Heart right ventricle (tissue), 16 donors: Measurements from ENCODE around the gene PTPRN2. TPM values are rescaled to one million over a fixed set of nuclear protein-coding genes. Genes with fewer than 3 reads are reported as not detected.
"Not testable (repeated sequence)": the region's sequence is repeated elsewhere in the genome, so short reads cannot be mapped to it uniquely, and the experiment has no call there.

Experiments
- ATAC-seq, 8 donors: fragments of 200-7000 bp; cut with Tn5 transposase; one replicate each; pipeline ENCODE4 v1.9.1; 2020; ENCODE audit warnings: mild to moderate bottlenecking in 8 of 8, moderate library complexity in 8 of 8, moderate number of reproducible peaks in 1 of 8
- DNase-seq, 2 donors: peaks; one replicate each; pipeline ENCODE4 v3.0.0-alpha.2; 2020
- H3K27ac ChIP-seq, 10 donors: fragments of 200-600 bp; sonication (generic) in 2 of 10; one replicate each; pipeline versions ENCODE4 v1.5.0 to v1.8.0; 2020 to 2022; ENCODE audit warnings: mild to moderate bottlenecking in 3 of 10
- H3K27me3 ChIP-seq, 7 donors: fragments of 200-600 bp; one replicate each; pipeline ENCODE4 v1.8.0; 2021 to 2022; ENCODE audit warnings: mild to moderate bottlenecking in 2 of 7
- H3K36me3 ChIP-seq, 9 donors: fragments of 200-600 bp; sonication (generic) in 1 of 9; one replicate each; pipeline versions ENCODE4 v1.5.0 to v1.8.0; 2020 to 2022; ENCODE audit warnings: mild to moderate bottlenecking in 2 of 9
- H3K4me1 ChIP-seq, 9 donors: fragments of 200-600 bp; sonication (generic) in 1 of 9; one replicate each; pipeline versions ENCODE4 v1.5.0 to v1.8.0; 2020 to 2022; ENCODE audit warnings: mild to moderate bottlenecking in 4 of 9
- H3K4me3 ChIP-seq, 10 donors: fragments of 200-600 bp; sonication (generic) in 2 of 10; one replicate each; pipeline versions ENCODE4 v1.5.0 to v1.8.0; 2020 to 2022; ENCODE audit warnings: mild to moderate bottlenecking in 7 of 10, moderate library complexity in 2 of 10
- H3K9me3 ChIP-seq, 11 donors: fragments of 200-600 bp in 10 of 11; sonication (generic) in 2 of 11; one replicate each; pipeline versions ENCODE4 v1.5.0 to v1.8.0; 2013 to 2022; ENCODE audit warnings: mild to moderate bottlenecking in 2 of 11, control low read depth in 1 of 11, moderate library complexity in 1 of 11
- CTCF ChIP-seq, 9 donors: fragments of 200-600 bp; sonication (generic) in 2 of 9; IDR thresholded peaks; one replicate each; pipeline versions ENCODE4 v1.5.0 to v1.8.0; 2021 to 2022; ENCODE audit warnings: antibody characterized with exemption in 9 of 9, mild to moderate bottlenecking in 5 of 9, moderate library complexity in 1 of 9
- WGBS, 2 donors: extraction: QIAGEN DNeasy Blood & Tissue Kit; methylation state at CpG; one replicate each; pipeline ENCODE4 v1.1.7; 2013; ENCODE audit warnings: inconsistent platforms in 1 of 2; 5-methylcytosine and 5-hydroxymethylcytosine counted together
- intact Hi-C, 10 donors: fragments of 100-400 bp; cut with DNase I; formaldehyde crosslinking; loops; one replicate each; pipeline versions ENCODE4 v1.11.1 to v1.14.2; 2022
- polyA plus RNA-seq, 2 donors: library from polyadenylated mRNA; stranded (reverse); fragments of 200-250 nt; gene quantifications; one replicate each; pipeline ENCODE4 v1.2.3, GENCODE V29; 2013
- total RNA-seq, 10 donors: library from RNA; stranded (reverse); fragmentation: NEBNext Ultra II Directional in 3 of 10; extraction: Animal tissue kit (Norgen Biotek cat#: 25700) in 3 of 10; gene quantifications; one replicate each; pipeline versions ENCODE4 v1.2.1 to v1.2.4, GENCODE V29; 2021 to 2023
- donor health status: Arrhythmogenic right ventricular cardiomyopathy.
- donor health status: ischemic (EF 13 %, LVEDD 7.1; RV severe dilation, severe dysfunction).
- donor health status: healthy with polysubstance abuse.
- donor health status: DM: no; HTN: yes; CAD: no.
- donor health status: DM: no; HTN: no; CAD: no.
- donor health status: ischemic (EF 25% LVEDD 6.9; RV normal size, moderate dysfunction).
- donor health status: ischemic (EF 25% LVEDD 5.7; RV mildly dilated, moderate dysfunction).
- donor health status: healthy.
- donor health status: DM: yes; HTN: yes; CAD: no.
- donor health status: Ischemic cardiomyopathy.
- donor health status: ischemic (EF 35%, LVEDD 5.7; RV mildly dilated, moderate dysfunction).
- donor health status: nonischemic (EF 11% LVEDD 7.7; RV severe dilation, severe dysfunction).
- donor health status: DM: yes; HTN: yes; CAD: no.
- donor health status: PGD.
- donor health status: ischemic (EF 29% LVEDD 5.4; RV normal size, mild dysfunction).
- donor health status: nonischemic (EF 23%, LVEDD 6.1; RV moderate dilation, normal function).

The PTPRN2 gene
- total and polyA plus RNA-seq, 12 donors = 0.82 to 1.8 (median 1.3) TPM

DNA sequence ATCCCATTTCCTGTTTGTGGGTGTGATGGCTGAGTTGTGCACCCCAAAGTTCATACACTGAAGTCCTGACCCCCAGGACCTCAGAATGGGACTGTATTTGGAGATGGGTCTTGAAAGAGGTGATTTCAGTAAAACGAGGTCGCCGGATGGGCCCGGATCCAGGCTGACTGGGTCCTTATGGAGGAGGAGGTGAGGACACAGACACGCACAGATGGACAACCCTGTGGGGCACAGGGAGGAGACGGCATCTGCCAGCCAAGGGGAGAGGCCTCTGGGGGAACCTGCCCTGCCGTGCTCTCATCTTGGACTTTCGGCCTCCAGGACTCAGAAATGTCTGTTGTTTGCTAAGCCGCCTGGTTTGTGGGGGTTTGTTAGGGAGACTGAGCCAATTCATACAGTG, 61.1 kb downstream of the PTPRN2 start:
- Histone ChIP-seq H3K27me3 (peaks cover 0 to 39% (median 26%) of the 10 kb centered on the region in 7 donors), H3K36me3 (no peaks in the 10 kb centered on the region), H3K4me1 (no peaks in the 10 kb centered on the region), H3K27ac (no peak overlapping the region), H3K9me3 (peaks cover 0 to 6% (median 0%) of the 10 kb centered on the region in 11 donors), H3K4me3 (no peak overlapping the region)
- DNase-seq = no peak
- intact Hi-C loops = no loop called here
- ATAC-seq = no peak
- 90 to 91% methylated on average over 9 of the region's 9 CpGs for WGBS, 2 donors
- TF ChIP-seq CTCF (IDR thresholded peaks at IDR 0.05) = no peak

GRCh38 chr7:158525648-158526484, 61.8 kb downstream of the PTPRN2 start:
- H3K4me3 ChIP-seq = no peak overlapping the region
- H3K4me1 ChIP-seq = no peaks in the 10 kb centered on the region
- 73 to 80% methylated on average over 29 of the region's 29 CpGs for WGBS, 2 donors
- DNase-seq (no peak), ATAC-seq (peak in 1 of 8 donors; percentile 21)
- H3K9me3 ChIP-seq = peaks cover 0 to 6% (median 0%) of the 10 kb centered on the region in 11 donors
- no peak for TF ChIP-seq CTCF (IDR thresholded peaks at IDR 0.05)
- no peak overlapping the region for H3K27ac ChIP-seq
- peaks cover 0 to 34% (median 26%) of the 10 kb centered on the region in 7 donors for H3K27me3 ChIP-seq
- intact Hi-C loops = no loop called here
- no peaks in the 10 kb centered on the region for H3K36me3 ChIP-seq

DNA sequence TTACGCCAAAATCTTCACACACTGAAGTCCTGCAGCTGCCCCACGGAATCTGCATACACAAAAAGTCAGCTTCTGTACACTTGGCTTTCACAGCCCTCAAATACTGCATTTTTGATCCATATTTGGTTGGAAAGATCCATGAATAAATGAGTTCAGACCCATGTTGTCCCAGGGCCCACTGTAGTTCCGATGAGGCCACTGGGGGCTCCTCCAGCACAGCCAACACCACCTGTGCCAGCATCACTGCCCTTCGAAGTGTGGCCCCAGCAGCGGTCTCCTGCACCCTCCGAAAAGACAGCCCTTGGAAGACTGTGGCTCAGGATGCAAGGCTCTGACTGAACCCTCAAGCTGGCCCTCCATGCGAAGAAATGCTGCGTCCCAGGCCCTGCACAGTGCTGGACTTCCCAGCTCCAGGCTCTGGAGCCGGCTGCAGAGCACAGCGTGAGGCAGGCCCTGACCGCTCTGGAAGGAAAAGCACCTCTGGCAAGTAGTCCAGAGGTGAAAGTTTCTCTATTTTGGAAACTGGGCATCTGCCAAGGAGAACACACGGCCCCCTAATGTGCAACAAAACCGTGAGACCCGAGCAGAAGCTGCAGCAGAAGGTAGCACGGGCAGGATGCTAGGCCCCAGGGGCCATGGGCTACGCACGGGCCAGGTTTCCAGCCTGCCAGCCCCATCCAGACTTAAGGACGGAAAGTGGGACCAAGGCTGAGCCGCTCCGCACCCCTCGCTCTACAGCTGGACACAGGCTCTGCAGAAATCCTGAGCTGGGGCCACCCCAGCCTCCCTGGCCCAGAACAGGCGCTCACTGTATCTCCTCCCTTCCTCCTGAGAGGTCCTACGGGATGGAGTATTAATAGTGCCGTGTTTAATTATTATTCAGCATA, 62.6 kb downstream of the PTPRN2 start:
- no peak for DNase-seq
- TF ChIP-seq CTCF (IDR thresholded peaks at IDR 0.05) = no peak
- H3K27me3 ChIP-seq = peaks cover 0 to 36% (median 26%) of the 10 kb centered on the region in 7 donors
- peak in 1 of 8 donors; percentile 23 for ATAC-seq
- H3K27ac ChIP-seq = no peak overlapping the region
- H3K9me3 ChIP-seq = peaks cover 0 to 6% (median 0%) of the 10 kb centered on the region in 11 donors
- no peak overlapping the region for H3K4me3 ChIP-seq
- H3K4me1 ChIP-seq = no peaks in the 10 kb centered on the region
- no peaks in the 10 kb centered on the region for H3K36me3 ChIP-seq
- 79 to 84% methylated on average over 24 of the region's 24 CpGs for WGBS, 2 donors
- intact Hi-C loops = no loop called here

- DNase-seq, ATAC-seq, intact Hi-C loops: not testable (repeated sequence)
Observed at GRCh38 chr7:158524286-158524685, 63.3 kb downstream of the PTPRN2 start.

DNA sequence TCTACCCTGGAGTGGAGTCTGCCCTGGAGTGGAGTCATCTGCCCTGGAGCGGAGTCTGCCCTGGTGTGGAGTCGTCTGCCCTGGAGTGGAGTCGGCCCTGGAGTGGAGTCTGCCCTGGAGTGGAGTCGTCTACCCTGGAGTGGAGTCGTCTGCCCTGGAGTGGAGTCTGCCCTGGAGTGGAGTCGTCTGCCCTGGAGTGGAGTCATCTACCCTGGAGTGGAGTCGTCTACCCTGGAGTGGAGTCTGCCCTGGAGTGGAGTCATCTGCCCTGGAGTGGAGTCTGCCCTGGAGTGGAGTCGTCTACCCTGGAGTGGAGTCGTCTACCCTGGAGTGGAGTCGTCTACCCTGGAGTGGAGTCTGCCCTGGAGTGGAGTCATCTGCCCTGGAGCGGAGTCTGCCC, 63.7 kb downstream of the PTPRN2 start:
- peaks cover 0 to 47% (median 26%) of the 10 kb centered on the region in 7 donors for H3K27me3 ChIP-seq
- ATAC-seq, H3K9me3 ChIP-seq, H3K4me1 ChIP-seq, H3K36me3 ChIP-seq, H3K4me3 ChIP-seq, intact Hi-C loops, H3K27ac ChIP-seq, DNase-seq: not testable (repeated sequence)
- WGBS, 2 donors = 79 to 87% methylated on average over 5 to 9 of the region's 11 CpGs

More at GRCh38 chr7:158524286-158524685, 63.3 kb downstream of the PTPRN2 start:
- H3K27ac ChIP-seq, H3K4me1 ChIP-seq, H3K36me3 ChIP-seq, H3K4me3 ChIP-seq, H3K9me3 ChIP-seq: not testable (repeated sequence)
- peaks cover 0 to 42% (median 26%) of the 10 kb centered on the region in 7 donors for H3K27me3 ChIP-seq
- WGBS, 2 donors = 75 to 81% methylated on average over 10 to 14 of the region's 14 CpGs

GRCh38 chr7:158523165-158523856, 64.3 kb downstream of the PTPRN2 start:
- H3K4me3 ChIP-seq, H3K9me3 ChIP-seq, H3K36me3 ChIP-seq, H3K4me1 ChIP-seq, ATAC-seq, DNase-seq, H3K27ac ChIP-seq, intact Hi-C loops: not testable (repeated sequence)
- 91 to 92% methylated on average over 26 of the region's 26 CpGs for WGBS, 2 donors
- peaks cover 0 to 52% (median 26%) of the 10 kb centered on the region in 7 donors for H3K27me3 ChIP-seq

DNA sequence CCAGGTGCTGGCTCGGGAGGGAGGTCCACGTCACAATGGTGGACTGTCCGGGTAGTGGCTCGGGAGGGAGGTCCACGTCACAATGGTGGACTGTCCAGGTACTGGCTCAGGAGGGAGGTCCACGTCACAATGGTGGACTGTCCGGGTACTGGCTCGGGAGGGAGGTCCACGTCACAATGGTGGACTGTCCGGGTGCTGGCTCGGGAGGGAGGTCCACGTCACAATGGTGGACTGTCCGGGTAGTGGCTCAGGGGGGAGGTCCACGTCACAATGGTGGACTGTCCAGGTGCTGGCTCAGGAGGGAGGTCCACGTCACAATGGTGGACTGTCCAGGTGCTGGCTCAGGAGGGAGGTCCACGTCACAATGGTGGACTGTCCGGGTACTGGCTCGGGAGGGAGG, 65.8 kb downstream of the PTPRN2 start:
- H3K4me1 ChIP-seq, ATAC-seq, H3K36me3 ChIP-seq, H3K9me3 ChIP-seq, H3K27ac ChIP-seq, DNase-seq, H3K4me3 ChIP-seq, intact Hi-C loops: not testable (repeated sequence)
- H3K27me3 ChIP-seq = peaks cover 0 to 51% (median 18%) of the 10 kb centered on the region in 7 donors
- 80 to 81% methylated on average over 16 to 17 of the region's 18 CpGs for WGBS, 2 donors
